Loucy (cell line): ENCODE results near the gene ZNF365.

Experiments used
- H2AFZ ChIP-seq: fragments of 200-600 bp; sonication (generic); 2 replicates; pipeline ENCODE4 v1.6.0; 2016; ENCODE audit warnings: antibody characterized with exemption, mild to moderate bottlenecking, low read length, moderate library complexity
- H3F3A ChIP-seq: fragments of 200-600 bp; 2 replicates; pipeline ENCODE4 v1.6.0; 2016; ENCODE audit warnings: antibody characterized with exemption, low read depth, mild to moderate bottlenecking
- H3K27me3 ChIP-seq: fragments of 200-600 bp; sonication (generic); 2 replicates; pipeline ENCODE4 v1.6.1; 2014; ENCODE audit warnings: low read length, mild to moderate bottlenecking; ENCODE audit not compliant: insufficient read depth, poor library complexity, severe bottlenecking
- H3K36me3 ChIP-seq: fragments of 200-600 bp; sonication (generic); 2 replicates; pipeline ENCODE4 v1.6.1; 2016; ENCODE audit warnings: low read length; ENCODE audit not compliant: insufficient read depth
- H3K4me1 ChIP-seq: fragments of 200-600 bp; sonication (generic); 2 replicates; pipeline ENCODE4 v1.5.1; 2014; ENCODE audit warnings: low read length, mild to moderate bottlenecking; ENCODE audit not compliant: insufficient read depth, poor library complexity, severe bottlenecking
- H3K4me2 ChIP-seq: fragments of 200-600 bp; sonication (generic); 2 replicates; pipeline ENCODE4 v1.6.0; 2014; ENCODE audit warnings: antibody characterized with exemption, low read length, low read depth, mild to moderate bottlenecking; ENCODE audit not compliant: poor library complexity, severe bottlenecking
- H3K4me3 ChIP-seq: fragments of 200-600 bp; sonication (generic); 2 replicates; pipeline ENCODE4 v1.5.1; 2014; ENCODE audit warnings: low read length, mild to moderate bottlenecking, mixed read lengths; ENCODE audit not compliant: poor library complexity, severe bottlenecking
- H3K79me2 ChIP-seq: fragments of 200-600 bp; sonication (generic); 2 replicates; pipeline ENCODE4 v1.6.1; 2014; ENCODE audit warnings: low read length; ENCODE audit not compliant: insufficient read depth
- H3K9ac ChIP-seq: fragments of 200-600 bp; sonication (generic); 2 replicates; pipeline ENCODE4 v1.6.0; 2014; ENCODE audit warnings: mild to moderate bottlenecking, low read depth, low read length, moderate library complexity; ENCODE audit not compliant: poor library complexity, severe bottlenecking
- H3K9me2 ChIP-seq: fragments of 200-600 bp; sonication (generic); replicated peaks from 2 replicates; pipeline ENCODE4 v1.6.1; 2016; ENCODE audit warnings: low read depth, low read length, mixed read lengths
- H3K9me3 ChIP-seq: fragments of 200-600 bp; sonication (generic); 2 replicates; pipeline ENCODE4 v1.6.1; 2014; ENCODE audit warnings: mild to moderate bottlenecking, antibody characterized with exemption, low read length, low read depth; ENCODE audit not compliant: insufficient read depth
- H4K20me1 ChIP-seq: fragments of 200-600 bp; sonication (generic); 2 replicates; pipeline ENCODE4 v1.6.0; 2014; ENCODE audit warnings: antibody characterized with exemption, low read length, mild to moderate bottlenecking; ENCODE audit not compliant: insufficient read depth, poor library complexity, severe bottlenecking
- CTCF ChIP-seq: fragments of 200-600 bp; sonication (generic); conservative IDR thresholded peaks from 2 replicates; pipeline ENCODE4 v1.5.1; 2014; ENCODE audit warnings: mild to moderate bottlenecking, antibody characterized with exemption, low read length
- EZH2phosphoT487 ChIP-seq: fragments of 200-600 bp; IDR thresholded peaks from 2 replicates; pipeline ENCODE4 v1.6.1; 2018; ENCODE audit warnings: antibody characterized with exemption, mild to moderate bottlenecking, moderate library complexity, borderline replicate concordance

ZNF365 gene

DNA sequence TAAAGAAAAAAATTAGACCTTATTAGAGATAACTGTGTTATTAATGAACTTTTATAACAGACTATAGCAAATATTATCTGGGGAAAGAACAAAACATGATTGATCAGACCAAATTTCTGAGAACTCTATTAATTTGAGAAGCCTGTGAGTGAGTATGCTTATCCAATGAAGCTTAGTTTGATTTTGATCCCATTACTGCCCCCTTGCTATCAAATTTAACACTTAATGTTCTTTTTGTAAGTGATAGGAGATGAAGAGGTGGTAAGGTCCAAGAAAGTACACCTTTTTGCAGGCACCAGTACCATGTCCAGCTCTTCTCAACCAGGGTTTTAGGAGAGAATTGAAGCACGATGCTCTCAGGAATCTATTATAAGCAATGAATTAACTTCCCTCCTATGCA, 49.9 kb downstream of the ZNF365 start:
- no peaks in the 10 kb centered on the region for H3K27me3 ChIP-seq

DNA sequence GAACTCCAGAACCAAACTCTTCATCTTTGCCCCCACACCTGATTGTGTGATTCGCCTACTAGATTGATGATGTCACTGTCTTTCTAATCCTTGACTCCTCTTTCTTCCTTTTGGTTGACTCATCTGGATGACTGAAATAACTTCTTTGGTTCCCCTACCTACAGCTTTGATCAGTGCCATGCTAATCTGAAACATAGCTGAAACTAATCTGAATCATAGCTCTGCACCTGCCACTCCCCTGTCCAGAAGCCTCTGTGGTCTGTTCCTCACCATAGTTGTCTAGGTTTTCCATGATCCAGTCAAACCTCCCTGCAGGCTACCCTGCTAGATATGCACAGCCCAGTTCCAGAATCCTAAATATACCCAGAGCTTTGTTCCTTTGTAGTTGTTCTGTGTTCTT, 51.9 kb downstream of the ZNF365 start:
- no peak overlapping the region for H2AFZ ChIP-seq
- H4K20me1 ChIP-seq, result no peaks in the 10 kb centered on the region
- H3K27me3 ChIP-seq, result no peaks in the 10 kb centered on the region
- no peak overlapping the region for H3K9ac ChIP-seq
- no peaks in the 10 kb centered on the region for H3K9me2 ChIP-seq
- H3K4me1 ChIP-seq, result no peaks in the 10 kb centered on the region
- no peak overlapping the region for H3K4me3 ChIP-seq
- H3K79me2 ChIP-seq, result no peaks in the 10 kb centered on the region
- H3K4me2 ChIP-seq, result no peak overlapping the region
- no peaks in the 10 kb centered on the region for H3K9me3 ChIP-seq
- H3K36me3 ChIP-seq, result no peaks in the 10 kb centered on the region
- TF ChIP-seq EZH2phosphoT487 (no peak), CTCF (no peak)
- no peaks in the 10 kb centered on the region for H3F3A ChIP-seq

More for the DNA sequence above, 49.9 kb downstream of the ZNF365 start:
- Histone ChIP-seq H3F3A (no peaks in the 10 kb centered on the region), H3K36me3 (no peaks in the 10 kb centered on the region), H4K20me1 (no peaks in the 10 kb centered on the region), H3K9me2 (no peaks in the 10 kb centered on the region), H3K4me1 (no peaks in the 10 kb centered on the region), H3K9me3 (no peaks in the 10 kb centered on the region), H3K9ac (no peak overlapping the region), H2AFZ (no peak overlapping the region), H3K79me2 (no peaks in the 10 kb centered on the region), H3K4me3 (no peak overlapping the region), H3K4me2 (no peak overlapping the region)
- TF ChIP-seq EZH2phosphoT487 (no peak), CTCF (peak; percentile 67)

GRCh38 chr10:62426600-62426999, 52.4 kb downstream of the ZNF365 start:
- no peaks in the 10 kb centered on the region for H3K36me3 ChIP-seq
- H3K4me1 ChIP-seq, result no peaks in the 10 kb centered on the region
- H2AFZ ChIP-seq, result no peak overlapping the region
- no peak overlapping the region for H3K4me2 ChIP-seq
- no peaks in the 10 kb centered on the region for H4K20me1 ChIP-seq
- H3F3A ChIP-seq, result no peaks in the 10 kb centered on the region
- no peak for TF ChIP-seq EZH2phosphoT487
- no peak for TF ChIP-seq CTCF
- H3K4me3 ChIP-seq, result no peak overlapping the region
- no peaks in the 10 kb centered on the region for H3K27me3 ChIP-seq
- H3K9me3 ChIP-seq, result no peaks in the 10 kb centered on the region
- no peaks in the 10 kb centered on the region for H3K9me2 ChIP-seq
- no peak overlapping the region for H3K9ac ChIP-seq
- no peaks in the 10 kb centered on the region for H3K79me2 ChIP-seq
